GM19043 (cell line): ENCODE results near the gene ATG5.
"Not testable (repeated sequence)": the region's sequence is repeated elsewhere in the genome, so short reads cannot be mapped to it uniquely, and the experiment has no call there.

Experiments
- ATAC-seq: cut with Tn5 transposase; IDR thresholded peaks from one replicate; pipeline ENCODE4 v1.9.1; 2021; ENCODE audit warnings: low read depth; ENCODE audit not compliant: unreplicated experiment

Gene ATG5

DNA sequence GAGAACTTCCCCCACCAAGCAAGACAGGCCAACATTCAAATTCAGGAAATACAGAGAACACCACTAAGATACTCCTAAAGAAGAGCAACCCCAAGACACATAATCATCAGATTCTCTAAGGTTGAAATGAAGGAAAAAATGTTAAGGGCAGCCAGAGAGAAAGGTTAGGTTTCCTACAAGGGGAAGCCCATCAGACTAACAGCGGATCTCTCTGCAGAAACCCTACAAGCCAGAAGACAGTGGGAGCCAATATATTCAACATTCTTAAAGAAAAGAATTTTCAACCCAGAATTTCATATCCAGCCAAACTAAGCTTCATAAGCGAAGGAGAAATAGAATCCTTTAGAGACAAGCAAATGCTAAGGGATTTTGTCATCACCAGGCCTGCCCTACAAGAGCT lies 61.1 kb downstream of the ATG5 start:
- ATAC-seq = not testable (repeated sequence)

DNA sequence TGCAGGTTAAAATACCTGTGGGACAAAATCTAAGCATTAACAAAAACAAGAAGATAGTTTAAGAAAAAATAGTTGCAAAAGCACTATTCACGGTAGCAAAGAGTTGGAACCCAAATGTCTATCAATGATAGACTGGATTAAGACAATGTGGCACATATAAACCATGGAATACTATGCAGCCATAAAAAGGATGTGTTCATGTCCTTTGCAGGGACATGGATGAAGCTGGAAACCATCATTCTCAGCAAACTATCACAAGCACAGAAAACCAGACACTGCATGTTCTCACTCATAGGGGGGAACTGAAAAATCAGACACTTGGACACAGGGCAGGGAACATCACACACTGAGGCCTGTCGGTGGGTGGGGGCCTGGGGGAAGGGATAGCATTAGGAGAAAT lies 65.8 kb downstream of the ATG5 start:
- ATAC-seq = not testable (repeated sequence)

DNA sequence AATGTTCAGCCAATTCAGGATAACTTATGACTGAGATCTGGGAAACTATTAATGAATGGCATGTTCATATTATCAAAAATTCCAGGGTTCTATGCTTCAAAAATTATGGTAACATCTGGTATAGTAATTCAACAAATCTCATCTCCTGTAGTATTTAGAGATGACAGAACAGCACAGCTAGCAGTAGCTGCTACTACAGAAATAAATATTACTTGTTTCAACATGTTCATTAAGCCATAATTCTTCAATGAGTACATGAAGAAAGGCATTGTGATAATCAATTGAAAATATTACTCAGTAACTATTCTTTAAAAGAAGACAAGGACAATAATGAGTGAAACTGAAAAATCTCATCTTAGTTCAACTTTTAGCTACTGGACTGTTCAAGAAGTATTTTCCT lies 66.8 kb downstream of the ATG5 start:
- ATAC-seq = no peak

DNA sequence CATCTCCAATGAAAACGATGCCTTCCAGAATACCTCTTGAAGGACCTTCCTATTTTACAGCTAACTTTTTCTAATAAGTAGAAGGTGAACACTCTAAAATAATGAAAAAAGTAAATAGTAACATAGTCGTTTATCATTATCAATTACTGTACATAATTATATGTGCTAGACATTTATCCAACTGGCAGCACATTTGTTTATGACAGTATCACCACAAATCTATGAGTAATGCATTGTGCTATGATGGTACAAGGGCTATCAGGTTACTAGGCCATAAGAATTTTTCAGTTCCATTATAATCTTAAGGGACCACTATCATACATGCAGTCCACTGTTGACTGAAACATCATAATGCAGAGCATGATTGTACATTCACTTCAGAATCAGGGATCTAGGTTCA lies 68.4 kb downstream of the ATG5 start:
- ATAC-seq = no peak

DNA sequence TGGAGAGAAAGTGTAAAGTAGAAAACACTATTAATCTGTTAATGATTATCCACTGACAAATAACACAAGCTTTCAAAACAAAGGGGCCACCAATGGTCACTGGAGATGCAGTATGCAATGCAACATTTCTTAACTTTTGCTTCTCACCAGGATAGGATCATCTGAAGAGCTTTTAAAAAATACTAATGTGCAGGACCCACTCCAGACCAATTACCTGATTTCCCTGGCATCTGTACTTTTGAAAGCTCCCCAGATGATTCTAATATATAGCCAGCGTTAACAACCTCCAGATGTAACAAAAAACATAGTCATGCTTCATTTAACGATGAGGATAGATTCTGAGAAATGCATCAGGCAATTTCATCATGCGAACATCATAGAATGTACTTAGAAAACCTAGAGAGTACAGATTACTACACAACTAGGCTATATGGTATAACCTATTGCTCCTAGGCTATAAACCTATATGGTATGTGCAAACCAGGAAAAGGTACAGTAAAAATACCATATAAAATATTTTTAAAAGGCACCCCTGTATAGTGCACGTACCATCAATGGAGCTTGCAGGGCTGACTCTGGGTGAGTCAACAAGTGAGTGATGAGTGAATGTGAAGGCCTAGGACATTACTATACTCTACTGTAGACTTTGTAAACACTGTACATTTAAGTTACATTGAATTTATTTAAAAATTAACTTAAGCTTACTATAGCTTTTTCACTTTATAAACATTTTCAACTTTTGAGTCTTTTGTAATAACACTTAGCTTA lies 69.2 kb downstream of the ATG5 start:
- ATAC-seq = no peak

DNA sequence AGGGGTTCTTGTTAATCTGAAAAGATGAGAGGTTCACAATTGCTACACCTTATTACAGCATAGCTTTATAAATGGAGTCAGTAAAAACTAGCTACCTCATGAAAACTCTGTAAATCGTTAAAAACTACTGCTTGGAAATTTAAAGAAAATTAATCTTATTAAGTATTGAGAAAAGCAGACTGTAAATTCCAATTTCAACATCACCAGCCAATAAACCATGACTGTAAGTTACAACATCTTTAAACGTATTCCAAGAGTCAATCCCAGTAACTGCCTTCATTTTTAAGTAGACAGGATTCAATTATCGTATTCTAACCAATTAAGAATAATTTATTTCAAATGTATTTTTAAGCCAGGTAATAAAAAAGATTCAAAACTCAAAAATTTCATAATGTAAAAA lies 70.3 kb downstream of the ATG5 start:
- ATAC-seq = no peak

DNA sequence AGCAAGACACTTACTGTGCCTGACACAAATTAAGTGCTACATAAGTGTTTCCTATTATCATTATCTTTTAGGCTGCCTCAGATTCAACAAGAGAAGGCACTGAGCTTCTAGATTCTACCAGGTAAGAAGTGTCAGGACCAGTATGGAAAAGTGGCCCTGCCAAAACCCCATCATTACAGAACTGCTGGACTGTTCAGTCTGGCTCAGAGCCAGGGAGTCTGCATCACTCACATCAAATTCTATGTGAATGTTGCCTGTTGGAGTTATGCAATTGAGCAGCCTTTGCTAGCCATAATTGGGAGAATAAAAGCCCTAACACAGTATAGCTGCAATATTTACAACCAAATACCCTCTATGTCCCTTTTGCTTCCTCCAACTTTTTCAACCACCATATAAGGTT lies 70.9 kb downstream of the ATG5 start:
- no peak for ATAC-seq

DNA sequence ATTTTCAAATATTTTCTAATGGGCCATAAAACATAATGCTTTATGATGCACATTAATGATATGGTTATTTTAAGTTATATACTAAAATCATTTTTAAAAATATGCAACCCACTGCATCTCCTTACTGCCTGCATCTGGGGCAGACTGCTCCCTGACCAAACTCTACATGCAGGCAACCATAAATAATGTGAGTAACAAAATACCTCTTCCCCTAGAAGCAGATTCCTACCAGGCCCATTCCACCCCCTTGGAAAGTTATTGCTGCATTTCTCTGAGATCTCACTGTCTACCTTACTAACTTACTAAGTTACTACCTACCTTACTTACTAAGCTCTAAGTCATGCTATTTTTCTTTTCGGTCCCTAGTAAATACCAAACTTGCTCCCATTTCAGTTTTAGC lies 71.8 kb downstream of the ATG5 start:
- no peak for ATAC-seq

DNA sequence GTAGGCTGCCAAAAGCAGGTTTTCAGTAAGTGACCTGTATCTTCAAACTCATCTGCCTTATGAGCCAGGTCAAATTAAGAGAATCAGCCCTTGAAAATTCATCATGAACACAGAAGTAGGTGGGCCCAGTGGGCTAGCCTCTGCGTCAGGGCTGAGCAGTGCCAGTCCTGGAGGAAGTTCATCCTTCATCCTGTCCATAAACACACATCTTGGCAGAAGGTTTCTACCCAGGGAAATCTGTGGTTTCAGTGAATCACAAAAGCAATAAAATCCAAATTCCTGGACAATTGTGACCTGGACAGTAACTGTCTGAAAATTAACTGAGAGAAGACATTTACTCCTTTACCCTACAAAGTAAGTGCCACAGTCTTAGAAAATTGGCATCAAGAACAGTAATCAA lies 72.4 kb downstream of the ATG5 start:
- no peak for ATAC-seq

DNA sequence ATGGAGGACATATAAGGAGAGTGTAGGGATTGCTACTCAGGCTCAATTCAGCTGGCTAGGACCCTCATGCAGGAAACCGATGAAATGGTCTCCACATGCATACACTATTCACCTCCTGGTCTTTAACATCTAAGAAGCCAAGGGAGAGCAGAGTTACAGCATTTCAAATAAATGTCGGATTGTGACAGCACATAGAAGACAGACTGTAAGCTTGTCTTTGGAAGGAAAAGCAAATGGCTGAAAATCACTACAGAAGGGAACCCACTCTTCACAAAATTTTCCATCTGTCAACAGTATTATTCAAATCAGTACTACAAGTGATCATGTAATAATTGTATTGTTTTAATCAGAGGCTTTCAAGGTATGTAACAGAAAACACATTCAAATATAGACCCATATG lies 72.9 kb downstream of the ATG5 start:
- ATAC-seq = no peak

DNA sequence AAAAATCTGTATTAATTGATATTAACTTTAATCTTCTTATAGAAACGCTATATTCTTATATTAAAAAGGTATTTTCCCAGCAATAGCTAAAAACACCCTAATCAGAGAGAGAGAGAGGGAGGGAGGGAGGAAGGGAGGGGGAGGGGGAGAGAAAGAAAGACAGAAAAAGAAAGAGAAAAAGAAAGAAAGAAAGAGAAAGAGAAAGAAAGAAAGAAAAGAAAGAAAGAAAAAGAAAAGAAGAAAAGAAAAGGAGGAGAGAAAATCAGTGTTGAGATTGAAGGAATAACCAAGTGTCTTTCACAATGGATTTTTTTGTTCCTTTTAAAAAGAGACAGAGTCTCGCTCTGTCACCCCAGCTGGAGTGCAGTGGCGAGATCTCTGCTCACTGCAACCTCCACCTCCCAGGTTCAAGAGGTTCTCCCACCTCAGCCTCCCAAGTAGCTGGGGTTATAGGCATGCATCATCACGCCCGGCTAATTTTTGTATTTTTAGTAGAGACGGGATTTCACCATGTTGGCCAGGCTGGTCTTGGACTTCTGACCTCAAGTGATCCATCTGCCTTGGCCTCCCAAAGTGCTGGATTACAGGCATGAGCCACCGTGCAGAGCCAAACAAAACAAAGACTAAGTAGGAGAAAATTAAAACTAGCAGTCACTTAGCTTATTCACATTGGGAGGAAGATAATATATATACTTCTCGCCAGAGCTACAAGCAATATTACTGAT lies 73.9 kb downstream of the ATG5 start:
- ATAC-seq = not testable (repeated sequence)

DNA sequence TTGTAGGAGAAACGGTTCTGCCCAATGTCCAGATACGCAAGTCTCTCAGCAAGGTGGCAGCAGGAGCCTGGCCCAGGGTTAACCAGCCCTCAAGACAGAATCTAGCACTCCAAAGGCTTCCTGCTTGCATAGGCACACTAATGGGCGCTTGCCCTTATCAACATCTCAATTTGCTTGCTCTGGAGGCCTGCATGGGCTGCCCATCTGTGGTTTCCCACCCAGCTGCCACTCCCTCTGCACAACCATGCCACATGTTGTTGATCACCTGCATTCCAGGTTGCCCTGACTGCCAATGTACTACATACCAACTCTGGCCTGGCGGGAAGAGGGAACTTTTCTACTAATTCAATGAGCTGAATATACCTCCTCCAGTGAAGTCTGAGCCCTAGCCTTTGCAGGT lies 74.6 kb downstream of the ATG5 start:
- ATAC-seq = no peak

DNA sequence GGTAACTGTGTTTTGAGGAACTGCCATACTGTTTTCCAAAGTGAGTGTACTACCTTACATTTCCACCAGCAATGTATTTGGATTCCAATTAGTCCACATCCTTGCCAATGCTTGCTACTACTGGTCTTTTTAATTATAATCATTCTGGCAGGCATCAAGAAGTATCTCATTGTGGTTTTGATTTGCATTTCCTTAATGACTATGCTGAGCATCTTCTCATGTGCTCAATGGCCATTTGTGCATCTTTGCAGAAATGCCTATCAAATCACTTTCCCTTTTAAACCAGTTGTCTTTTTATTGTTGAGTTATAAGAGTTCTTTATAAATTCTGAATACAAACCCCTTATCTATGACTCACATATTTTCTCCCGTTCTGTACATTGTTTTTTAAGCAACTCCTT lies 75.9 kb downstream of the ATG5 start:
- no peak for ATAC-seq

DNA sequence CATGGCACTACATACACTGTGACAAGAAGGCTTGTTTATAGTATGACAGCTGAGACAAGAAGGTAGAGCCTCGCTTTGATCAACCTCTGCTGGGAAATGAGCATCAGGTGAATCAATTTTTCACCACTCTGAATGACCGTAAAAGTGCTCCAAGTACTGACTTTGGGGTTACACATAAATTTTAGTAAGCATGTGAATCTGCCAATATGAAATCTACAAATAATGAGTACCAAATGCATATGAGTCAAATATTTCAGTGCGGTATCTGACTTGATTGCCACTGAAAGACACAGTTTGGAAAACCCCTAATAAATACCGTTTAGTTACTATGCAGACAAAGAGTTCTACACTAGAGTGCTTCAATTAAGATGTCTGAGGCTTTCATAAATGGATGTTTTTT lies 77.8 kb downstream of the ATG5 start:
- peak; percentile 39 for ATAC-seq

DNA sequence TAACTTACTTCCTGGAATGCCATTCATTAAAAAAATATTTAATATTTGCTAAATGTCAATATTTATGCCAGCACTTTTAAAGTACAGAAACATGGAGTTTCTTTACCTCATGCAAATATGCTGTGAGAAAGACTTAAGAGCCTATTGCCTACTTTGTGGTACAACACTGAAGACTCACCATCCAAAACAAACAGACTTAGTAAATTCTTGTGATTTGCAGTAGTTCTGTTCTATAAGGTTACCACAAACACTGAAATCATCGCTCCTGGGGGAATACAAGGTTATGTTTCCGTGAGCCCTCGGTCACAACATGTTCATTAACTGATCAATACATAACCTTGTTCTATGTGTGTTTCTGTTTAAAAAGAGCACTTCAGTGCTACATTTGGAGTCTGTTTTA lies 78.3 kb downstream of the ATG5 start:
- ATAC-seq = peak; percentile 52

DNA sequence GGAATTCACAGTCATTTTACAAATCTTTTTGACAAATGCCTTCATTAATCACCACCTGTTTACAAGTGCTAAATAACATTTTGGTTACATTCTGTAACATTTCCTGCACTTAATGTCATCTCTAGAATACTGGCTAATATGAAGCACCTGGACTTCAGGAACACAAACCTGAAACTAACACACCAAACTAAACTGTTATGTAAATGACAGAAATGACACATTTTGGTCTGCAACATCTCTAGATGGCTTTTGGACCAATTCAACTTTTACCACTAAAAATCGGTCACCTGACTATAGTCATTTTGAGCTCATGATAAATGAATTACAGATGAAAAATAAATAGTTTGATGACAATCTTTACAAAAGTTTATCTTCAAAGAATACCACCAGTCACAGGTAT lies 80.6 kb downstream of the ATG5 start:
- no peak for ATAC-seq

DNA sequence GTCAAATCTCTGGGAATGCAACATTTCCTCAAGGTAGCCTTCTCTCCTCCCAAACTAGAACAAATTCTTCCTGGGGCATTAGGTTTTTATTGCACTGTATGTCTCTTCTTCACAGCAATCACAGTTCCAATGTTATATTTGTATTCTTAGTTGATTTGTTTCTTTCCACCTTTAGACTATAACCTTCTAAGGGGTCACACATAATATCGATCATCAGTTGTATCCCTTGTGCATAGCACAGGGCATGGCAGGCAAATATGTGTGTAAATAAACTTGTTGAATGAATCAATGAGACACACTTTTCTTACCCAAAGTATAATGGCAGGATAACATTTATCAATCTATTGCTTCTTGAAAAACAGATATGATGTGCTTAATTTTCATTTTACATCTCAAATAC lies 81.0 kb downstream of the ATG5 start:
- ATAC-seq = no peak

DNA sequence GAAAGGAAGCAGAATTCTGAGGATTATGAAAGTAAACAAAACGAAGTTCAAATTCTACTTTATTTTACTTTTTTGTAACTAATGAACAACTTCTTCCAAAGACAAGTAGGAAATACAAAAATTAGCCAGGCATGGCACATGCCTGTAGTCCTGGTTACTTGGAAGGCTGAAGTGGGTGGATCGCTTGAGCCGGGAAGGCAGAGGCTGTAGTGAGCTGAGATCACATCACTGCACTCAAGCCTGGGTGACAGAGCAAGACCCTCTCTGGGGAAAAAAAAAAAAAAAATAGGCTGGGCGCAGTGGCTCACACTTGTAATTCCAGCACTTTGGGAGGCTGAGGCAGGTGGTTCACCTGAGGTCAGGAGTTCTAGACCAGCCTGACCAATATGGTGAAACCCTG lies 82.3 kb downstream of the ATG5 start:
- ATAC-seq = no peak

DNA sequence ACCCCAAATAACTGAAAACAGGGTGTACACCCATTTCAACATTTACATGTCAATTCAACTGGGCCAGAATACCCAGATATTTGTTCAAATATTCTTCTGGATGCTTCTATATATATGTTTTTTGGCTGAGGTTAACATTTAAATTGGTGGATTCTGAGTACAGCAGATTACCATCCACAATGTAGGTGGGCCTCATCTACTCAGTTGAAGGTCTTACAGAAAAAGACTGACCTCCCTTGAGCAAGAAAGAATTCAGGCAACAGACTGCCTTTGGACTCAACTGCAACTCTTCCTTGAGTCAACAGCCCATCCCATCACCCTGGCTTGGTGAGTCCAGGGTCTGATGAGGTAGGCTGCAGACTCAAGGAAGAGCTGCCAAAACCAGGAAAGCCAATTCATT lies 84.1 kb downstream of the ATG5 start:
- ATAC-seq = no peak

DNA sequence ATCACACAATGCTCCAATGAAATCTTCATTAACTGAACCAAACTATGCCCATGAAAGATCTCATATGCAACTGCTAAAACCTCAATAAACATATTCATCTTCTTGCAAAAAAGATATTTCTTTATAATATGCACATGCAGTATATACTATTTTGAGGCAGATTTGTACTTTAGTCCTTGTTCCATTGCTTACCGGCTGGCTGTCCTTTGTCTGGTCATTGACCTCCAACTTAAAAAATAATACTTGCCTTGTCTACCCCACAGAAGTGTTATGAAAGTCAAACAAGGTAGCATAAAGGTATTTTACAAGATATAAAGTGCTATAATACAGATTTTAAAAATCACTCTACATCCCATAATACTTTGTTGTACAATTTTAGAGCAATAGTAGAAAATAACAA lies 88.3 kb downstream of the ATG5 start:
- no peak for ATAC-seq

DNA sequence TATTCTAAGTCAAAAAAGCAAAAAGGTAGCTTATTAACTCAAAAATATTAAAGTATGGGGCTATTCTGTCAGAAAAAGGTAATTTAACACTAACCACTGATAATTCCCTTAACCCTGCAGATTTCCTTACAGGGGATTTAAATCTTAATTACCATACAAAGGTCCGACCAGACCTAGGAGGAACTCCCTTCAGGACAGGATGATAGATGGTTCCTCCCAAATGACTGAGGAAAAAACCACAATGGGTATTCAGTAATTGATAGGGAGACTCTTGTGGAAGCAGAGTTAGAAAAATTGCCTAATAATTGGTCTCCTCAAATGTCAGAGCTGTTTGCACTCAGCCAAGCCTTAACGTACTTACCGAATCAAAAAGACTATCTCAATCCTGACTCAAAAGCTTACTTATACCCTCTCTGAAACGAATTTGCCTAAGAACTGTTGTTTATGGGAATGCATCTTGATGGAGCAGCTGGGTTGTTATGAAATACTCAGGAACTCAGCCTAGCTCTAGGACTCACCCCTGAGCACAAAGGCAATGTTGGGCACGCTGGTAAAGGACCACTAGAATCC lies 95.6 kb downstream of the ATG5 start:
- not testable (repeated sequence) for ATAC-seq
